HepG2 (cell line): Measurements from ENCODE around the gene KCNMA1. TPM values are rescaled to one million over a fixed set of nuclear protein-coding genes. Genes with fewer than 3 reads are reported as not detected.

Source experiments
- ATAC-seq: fragments of 200-7000 bp; cut with Tn5 transposase; 3 replicates; pipeline ENCODE4 v1.9.1; 2020; ENCODE audit warnings: mild to moderate bottlenecking, moderate library complexity
- BruUV-seq: library from RNA; stranded (reverse); fragments of 400-500 nt; replicated peaks from 2 replicates; lab custom pipeline; 2021; lab: Mats Ljungman, UMichigan
- CTCF ChIA-PET: fragments of 300-600 bp; formaldehyde crosslinking; extraction: SDS; loops from one replicate; lab custom pipeline; 2021; ENCODE audit warnings: low total read pairs, inconsistent platforms, low intra/inter-chr PET ratio; lab: Yijun Ruan, JAX
- POLR2A ChIA-PET: fragments of 350-600 bp; sonication (Branson Sonifier 250); formaldehyde crosslinking; loops from one replicate; lab custom pipeline; 2020; ENCODE audit warnings: antibody characterized with exemption, inconsistent platforms; lab: Yijun Ruan, JAX
- DNase-seq: peaks from one replicate; pipeline ENCODE4 v3.0.0-alpha.2; 2015; ENCODE audit warnings: low spot score
- FAIRE-seq: peaks from 3 replicates; lab custom pipeline; 2011; peaks lifted over from hg19 to GRCh38; lab: Jason Lieb, UNC
- H2AFZ ChIP-seq: one replicate; pipeline ENCODE4 v1.6.1; 2011; ENCODE audit warnings: low read length, inconsistent platforms
- H3K27ac ChIP-seq: fragments of 300-600 bp; 3 replicates; pipeline ENCODE4 v1.8.0; 2011; ENCODE audit warnings: mixed run types, mild to moderate bottlenecking, mixed read lengths, low read length, inconsistent platforms; ENCODE audit not compliant: insufficient read depth; ENCODE audit errors: extremely low read length
- H3K27me3 ChIP-seq, 2 experiments: fragments of 200-600 bp in 1 of 2; 2 replicates in 1 of 2; 3 replicates in 1 of 2; pipeline versions ENCODE4 v1.6.0 to v1.8.0; 2011; ENCODE audit warnings: low read length in 2 of 2, mild to moderate bottlenecking in 2 of 2, moderate library complexity in 2 of 2, inconsistent platforms in 1 of 2; ENCODE audit not compliant: insufficient read depth in 2 of 2, control insufficient read depth in 1 of 2
- H3K36me3 ChIP-seq, 2 experiments: fragments of 200-600 bp in 1 of 2; replicated peaks in 1 of 2; 2 replicates in 1 of 2; 3 replicates in 1 of 2; pipeline versions ENCODE4 v1.5.1 to v1.8.0; 2011; ENCODE audit warnings: low read length in 2 of 2, inconsistent platforms in 1 of 2; ENCODE audit not compliant: insufficient read depth in 2 of 2, control insufficient read depth in 1 of 2
- H3K4me1 ChIP-seq: 2 replicates; pipeline ENCODE4 v1.5.1; 2012; ENCODE audit warnings: low read length, inconsistent platforms; ENCODE audit not compliant: insufficient read depth
- H3K4me2 ChIP-seq: 2 replicates; pipeline ENCODE4 v1.6.0; 2011; ENCODE audit warnings: low read depth, low read length, inconsistent platforms
- H3K4me3 ChIP-seq, 3 experiments: fragments of 200-600 bp in 1 of 3; sonication (generic), shearing (Covaris generic) in 1 of 3; replicated peaks in 1 of 3; 2 replicates each; pipeline ENCODE4 v1.5.1; 2011 to 2016; ENCODE audit warnings: low read length in 3 of 3, inconsistent platforms in 2 of 3, low read depth in 2 of 3, mild to moderate bottlenecking in 2 of 3, control low read depth in 1 of 3, mixed read lengths in 1 of 3; ENCODE audit not compliant: insufficient read depth in 1 of 3
- H3K79me2 ChIP-seq: one replicate; pipeline ENCODE4 v1.6.1; 2011; ENCODE audit warnings: low read length, inconsistent platforms; ENCODE audit not compliant: insufficient read depth
- H3K9ac ChIP-seq: 2 replicates; pipeline ENCODE4 v1.6.0; 2011; ENCODE audit warnings: mild to moderate bottlenecking, low read depth, low read length, inconsistent platforms; ENCODE audit not compliant: insufficient read depth
- H3K9me3 ChIP-seq: 2 replicates; pipeline ENCODE4 v1.5.1; 2012; ENCODE audit warnings: mild to moderate bottlenecking, low read length
- H4K20me1 ChIP-seq: 2 replicates; pipeline ENCODE4 v1.6.0; 2011; ENCODE audit warnings: inconsistent platforms, mild to moderate bottlenecking, low read length, moderate library complexity; ENCODE audit not compliant: insufficient read depth
- AGO1 ChIP-seq: fragments of 200-400 bp; formaldehyde crosslinking; IDR thresholded peaks from 2 replicates; pipeline ENCODE4 v1.6.1; 2017; ENCODE audit warnings: mild to moderate bottlenecking, low read depth, low read length, moderate library complexity; ENCODE audit not compliant: poor library complexity, severe bottlenecking
- CREM ChIP-seq, 2 experiments: sonication (generic) in 1 of 2; formaldehyde crosslinking in 1 of 2; IDR thresholded peaks; 2 replicates each; pipeline versions ENCODE4 v1.4.0 to v1.6.1; 2016 to 2020; ENCODE audit warnings: antibody characterized with exemption in 1 of 2, mild to moderate bottlenecking in 1 of 2, missing genetic modification reagents in 1 of 2
- FOXO4 ChIP-seq: sonication (generic); formaldehyde crosslinking; conservative IDR thresholded peaks from 2 replicates; pipeline ENCODE4 v1.8.1; 2023; ENCODE audit warnings: missing genetic modification reagents
- GPBP1L1 ChIP-seq: sonication (generic); formaldehyde crosslinking; IDR thresholded peaks from 2 replicates; pipeline ENCODE4 v1.5.0; 2020; ENCODE audit warnings: mild to moderate bottlenecking, missing genetic modification reagents
- KDM3A ChIP-seq: IDR thresholded peaks from 2 replicates; pipeline ENCODE4 v1.6.1; 2018; ENCODE audit warnings: low read depth, missing compliant biosample characterization
- MTA3 ChIP-seq: sonication (generic); formaldehyde crosslinking; IDR thresholded peaks from 2 replicates; pipeline ENCODE4 v1.4.0; 2020; ENCODE audit warnings: missing genetic modification reagents
- RARG ChIP-seq: sonication (generic); formaldehyde crosslinking; IDR thresholded peaks from 2 replicates; pipeline ENCODE4 v1.4.0; 2020; ENCODE audit warnings: low read depth, mild to moderate bottlenecking, missing genetic modification reagents
- ZBTB7B ChIP-seq: sonication (generic); formaldehyde crosslinking; IDR thresholded peaks from 2 replicates; pipeline ENCODE4 v1.4.0; 2020; ENCODE audit warnings: missing genetic modification reagents
- ZNF543 ChIP-seq: sonication (generic); formaldehyde crosslinking; IDR thresholded peaks from 2 replicates; pipeline ENCODE4 v1.4.0; 2020; ENCODE audit warnings: mild to moderate bottlenecking, missing genetic modification reagents
- ZNF883 ChIP-seq: sonication (generic); formaldehyde crosslinking; IDR thresholded peaks from 2 replicates; pipeline ENCODE4 v1.5.1; 2020; ENCODE audit warnings: mild to moderate bottlenecking, missing genetic modification reagents; ENCODE audit errors: not compliant biosample characterization
- WGBS: methylation state at CpG from one replicate; pipeline ENCODE4 v1.1.6; 2017; ENCODE audit warnings: low lambda C conversion rate; 5-methylcytosine and 5-hydroxymethylcytosine counted together
- in situ Hi-C: cut with HindIII; loops from 2 replicates; pipeline ENCODE4 v1.10.0; 2017; ENCODE audit warnings: low pct_unique_long_range_greater_than_20kb; ENCODE audit not compliant: extremely low pct_ligation_motif_present
- intact Hi-C: fragments of 100-400 bp; cut with micrococcal nuclease; formaldehyde crosslinking; loops from one replicate; pipeline ENCODE4 v1.10.0; 2022; ENCODE audit not compliant: unreplicated experiment
- polyA plus RNA-seq, 8 experiments: library from polyadenylated mRNA; depleted of rRNA in 3 of 8; stranded (reverse) in 7 of 8; unstranded in 1 of 8; fragments of >200 nt; fragmentation: Illumina TruSeq in 4 of 8; extraction: Trizol in 4 of 8; gene quantifications; 2 replicates each; pipeline versions ENCODE4 v1.2.1 to v1.2.3, GENCODE V29; 2011 to 2016; ENCODE audit warnings: low read depth in 4 of 8, missing spikeins in 1 of 8, mixed read lengths in 1 of 8; ENCODE audit not compliant: insufficient read depth in 1 of 8
- total RNA-seq, 5 experiments: library from RNA; depleted of rRNA; stranded (reverse); fragments of >200 nt; fragmentation: Illumina TruSeq; extraction: Trizol; gene quantifications; 2 replicates each; pipeline ENCODE4 v1.2.3, GENCODE V29; 2016; ENCODE audit warnings: low read depth in 1 of 5
- TF ChIP-seq, protein P1 (sequence below), 2 experiments: IDR thresholded peaks; 2 replicates each; pipeline ENCODE4 v1.6.1; 2011 to 2012; ENCODE audit warnings: low read length in 2 of 2, borderline replicate concordance in 1 of 2, low read depth in 1 of 2, mild to moderate bottlenecking in 1 of 2, moderate library complexity in 1 of 2
- TF ChIP-seq, protein P2 (sequence below): IDR thresholded peaks from 2 replicates; pipeline ENCODE4 v1.6.1; 2012; ENCODE audit warnings: inconsistent platforms

The KCNMA1 gene
- total and polyA plus RNA-seq, 2 of the 13 experiments (the other 11 are each of a cell fraction or from before 2014, with no cell fraction given) = 0.02 TPM; not detected in 1

DNA sequence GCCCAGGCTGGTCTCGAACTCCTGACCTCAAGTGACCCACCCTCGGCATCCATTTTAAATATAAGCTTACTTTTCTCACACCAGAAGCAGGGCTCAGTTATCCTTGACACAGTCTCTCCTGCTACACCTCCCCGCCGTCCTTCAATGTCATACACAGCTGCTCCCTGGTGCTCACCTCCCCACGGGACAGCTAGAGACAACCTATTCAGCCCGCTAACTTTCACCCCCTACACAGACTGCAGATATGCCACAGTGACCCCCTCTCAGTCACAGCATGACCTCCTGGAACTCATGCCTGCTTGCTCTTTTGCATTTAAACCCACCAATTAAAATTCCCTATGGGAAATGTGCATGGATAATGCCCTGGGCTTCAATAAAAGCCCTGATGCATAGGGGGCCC lies 44.2 kb upstream of the KCNMA1 start:
- POLR2A ChIA-PET = no interaction called here
- FAIRE-seq (no peak), DNase-seq (no peak), ATAC-seq (no peak)
- WGBS = 45% methylated on average over 6 of the region's 6 CpGs
- TF ChIP-seq ZNF883 (CRISPR knock-in tag) (no peak), FOXO4 (CRISPR knock-in tag) (no peak), MTA3 (no peak)
- H3K4me2 ChIP-seq = no peak overlapping the region
- H2AFZ ChIP-seq = no peak overlapping the region
- intact Hi-C loops = no loop called here
- CTCF ChIA-PET = no interaction called here
- no peak overlapping the region for H3K9ac ChIP-seq
- no peaks in the 10 kb centered on the region for H3K36me3 ChIP-seq
- no peak overlapping the region for H3K27ac ChIP-seq
- in situ Hi-C loops = no loop called here
- no peaks in the 10 kb centered on the region for H4K20me1 ChIP-seq
- no peaks in the 10 kb centered on the region for H3K4me1 ChIP-seq
- H3K4me3 ChIP-seq = no peak overlapping the region
- BruUV-seq = no TSS peak
- H3K79me2 ChIP-seq = no peaks in the 10 kb centered on the region
- H3K27me3 ChIP-seq = peaks cover 1 to 9% of the 10 kb centered on the region in 2 experiments; a peak in 2 of 5 replicates
- no peaks in the 10 kb centered on the region for H3K9me3 ChIP-seq

GRCh38 chr10:77680811-77681210 lies 43.2 kb upstream of the KCNMA1 start:
- ChIA-PET POLR2A (no interaction called here), CTCF (no interaction called here)
- intact Hi-C loops = no loop called here
- Histone ChIP-seq H3K9ac (no peak overlapping the region), H3K9me3 (no peaks in the 10 kb centered on the region), H3K79me2 (no peaks in the 10 kb centered on the region), H4K20me1 (no peaks in the 10 kb centered on the region)
- no peak for DNase-seq
- TF ChIP-seq ZNF543 (CRISPR knock-in tag) (no peak), CREM (IDR thresholded peaks at IDR 0.05) (no peak), CREM (CRISPR knock-in tag; IDR thresholded peaks at IDR 0.05) (no peak), KDM3A (CRISPR knock-in tag) (no peak), GPBP1L1 (CRISPR knock-in tag) (no peak), AGO1 (no peak), ZBTB7B (CRISPR knock-in tag) (no peak), RARG (CRISPR knock-in tag) (no peak)
- TF ChIP-seq, protein P1, sequence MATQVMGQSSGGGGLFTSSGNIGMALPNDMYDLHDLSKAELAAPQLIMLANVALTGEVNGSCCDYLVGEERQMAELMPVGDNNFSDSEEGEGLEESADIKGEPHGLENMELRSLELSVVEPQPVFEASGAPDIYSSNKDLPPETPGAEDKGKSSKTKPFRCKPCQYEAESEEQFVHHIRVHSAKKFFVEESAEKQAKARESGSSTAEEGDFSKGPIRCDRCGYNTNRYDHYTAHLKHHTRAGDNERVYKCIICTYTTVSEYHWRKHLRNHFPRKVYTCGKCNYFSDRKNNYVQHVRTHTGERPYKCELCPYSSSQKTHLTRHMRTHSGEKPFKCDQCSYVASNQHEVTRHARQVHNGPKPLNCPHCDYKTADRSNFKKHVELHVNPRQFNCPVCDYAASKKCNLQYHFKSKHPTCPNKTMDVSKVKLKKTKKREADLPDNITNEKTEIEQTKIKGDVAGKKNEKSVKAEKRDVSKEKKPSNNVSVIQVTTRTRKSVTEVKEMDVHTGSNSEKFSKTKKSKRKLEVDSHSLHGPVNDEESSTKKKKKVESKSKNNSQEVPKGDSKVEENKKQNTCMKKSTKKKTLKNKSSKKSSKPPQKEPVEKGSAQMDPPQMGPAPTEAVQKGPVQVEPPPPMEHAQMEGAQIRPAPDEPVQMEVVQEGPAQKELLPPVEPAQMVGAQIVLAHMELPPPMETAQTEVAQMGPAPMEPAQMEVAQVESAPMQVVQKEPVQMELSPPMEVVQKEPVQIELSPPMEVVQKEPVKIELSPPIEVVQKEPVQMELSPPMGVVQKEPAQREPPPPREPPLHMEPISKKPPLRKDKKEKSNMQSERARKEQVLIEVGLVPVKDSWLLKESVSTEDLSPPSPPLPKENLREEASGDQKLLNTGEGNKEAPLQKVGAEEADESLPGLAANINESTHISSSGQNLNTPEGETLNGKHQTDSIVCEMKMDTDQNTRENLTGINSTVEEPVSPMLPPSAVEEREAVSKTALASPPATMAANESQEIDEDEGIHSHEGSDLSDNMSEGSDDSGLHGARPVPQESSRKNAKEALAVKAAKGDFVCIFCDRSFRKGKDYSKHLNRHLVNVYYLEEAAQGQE (IDR thresholded peaks at IDR 0.05; ENCODE audit: borderline replicate concordance in 1 of 2, low read depth in 1 of 2, low read length in 2 of 2) = no peak
- TF ChIP-seq, protein P2, sequence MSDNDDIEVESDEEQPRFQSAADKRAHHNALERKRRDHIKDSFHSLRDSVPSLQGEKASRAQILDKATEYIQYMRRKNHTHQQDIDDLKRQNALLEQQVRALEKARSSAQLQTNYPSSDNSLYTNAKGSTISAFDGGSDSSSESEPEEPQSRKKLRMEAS = no peak
- TF ChIP-seq, all 625 proteins: peak for 0
- no peak for FAIRE-seq
- in situ Hi-C loops = no loop called here
- H3K36me3 ChIP-seq = no peaks in the 10 kb centered on the region
- H2AFZ ChIP-seq = no peak overlapping the region
- no TSS peak for BruUV-seq
- H3K27ac ChIP-seq = no peak overlapping the region
- no peak for ATAC-seq
- H3K4me1 ChIP-seq = no peaks in the 10 kb centered on the region
- H3K4me2 ChIP-seq = no peak overlapping the region
- no peak overlapping the region for H3K4me3 ChIP-seq
- peaks cover under 1 to 1% of the 10 kb centered on the region in 2 experiments; a peak in 2 of 5 replicates for H3K27me3 ChIP-seq
- WGBS = 32% methylated on average over 8 of the region's 8 CpGs
